HG02870 (cell line): ENCODE measurements around the gene TOR1AIP1.
"Not testable (repeated sequence)": the region's sequence is repeated elsewhere in the genome, so short reads cannot be mapped to it uniquely, and the experiment has no call there.

Experiments used
- ATAC-seq: cut with Tn5 transposase; IDR thresholded peaks from one replicate; pipeline ENCODE4 v1.9.1; 2021; ENCODE audit warnings: mild to moderate bottlenecking, moderate library complexity; ENCODE audit not compliant: unreplicated experiment

The TOR1AIP1 gene, protein sequence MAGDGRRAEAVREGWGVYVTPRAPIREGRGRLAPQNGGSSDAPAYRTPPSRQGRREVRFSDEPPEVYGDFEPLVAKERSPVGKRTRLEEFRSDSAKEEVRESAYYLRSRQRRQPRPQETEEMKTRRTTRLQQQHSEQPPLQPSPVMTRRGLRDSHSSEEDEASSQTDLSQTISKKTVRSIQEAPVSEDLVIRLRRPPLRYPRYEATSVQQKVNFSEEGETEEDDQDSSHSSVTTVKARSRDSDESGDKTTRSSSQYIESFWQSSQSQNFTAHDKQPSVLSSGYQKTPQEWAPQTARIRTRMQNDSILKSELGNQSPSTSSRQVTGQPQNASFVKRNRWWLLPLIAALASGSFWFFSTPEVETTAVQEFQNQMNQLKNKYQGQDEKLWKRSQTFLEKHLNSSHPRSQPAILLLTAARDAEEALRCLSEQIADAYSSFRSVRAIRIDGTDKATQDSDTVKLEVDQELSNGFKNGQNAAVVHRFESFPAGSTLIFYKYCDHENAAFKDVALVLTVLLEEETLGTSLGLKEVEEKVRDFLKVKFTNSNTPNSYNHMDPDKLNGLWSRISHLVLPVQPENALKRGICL

DNA sequence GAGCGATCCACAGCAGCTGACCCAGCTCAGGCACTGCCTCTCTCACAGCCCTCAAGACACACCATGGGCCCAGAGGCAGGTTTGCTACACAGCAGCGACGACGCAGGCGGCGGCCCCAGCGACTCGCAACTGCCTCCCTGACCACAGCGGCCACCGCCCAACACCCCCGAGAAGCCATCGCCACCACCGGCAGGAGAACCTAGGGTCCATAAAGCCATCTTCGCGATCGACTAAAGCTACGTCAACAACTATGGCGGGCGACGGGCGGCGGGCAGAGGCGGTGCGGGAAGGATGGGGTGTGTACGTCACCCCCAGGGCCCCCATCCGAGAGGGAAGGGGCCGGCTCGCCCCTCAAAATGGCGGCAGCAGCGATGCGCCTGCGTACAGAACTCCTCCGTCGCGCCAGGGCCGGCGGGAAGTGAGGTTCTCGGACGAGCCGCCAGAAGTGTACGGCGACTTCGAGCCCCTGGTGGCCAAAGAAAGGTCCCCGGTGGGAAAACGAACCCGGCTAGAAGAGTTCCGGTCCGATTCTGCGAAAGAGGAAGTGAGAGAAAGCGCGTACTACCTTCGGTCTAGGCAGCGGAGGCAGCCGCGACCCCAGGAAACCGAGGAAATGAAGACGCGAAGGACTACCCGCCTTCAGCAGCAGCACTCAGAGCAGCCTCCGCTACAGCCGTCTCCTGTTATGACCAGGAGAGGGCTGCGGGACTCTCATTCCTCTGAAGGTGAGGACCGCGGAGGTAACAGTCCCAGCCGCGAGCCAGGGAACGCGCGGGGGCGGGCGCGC, at the start of gene TOR1AIP1:
Gene TOR1AIP1, plus strand, starts transcription at position 33 of the 787 bp plus-strand sequence. Its CDS starts 218 bp downstream, at position 251.
- ATAC-seq, result peak; percentile 68

DNA sequence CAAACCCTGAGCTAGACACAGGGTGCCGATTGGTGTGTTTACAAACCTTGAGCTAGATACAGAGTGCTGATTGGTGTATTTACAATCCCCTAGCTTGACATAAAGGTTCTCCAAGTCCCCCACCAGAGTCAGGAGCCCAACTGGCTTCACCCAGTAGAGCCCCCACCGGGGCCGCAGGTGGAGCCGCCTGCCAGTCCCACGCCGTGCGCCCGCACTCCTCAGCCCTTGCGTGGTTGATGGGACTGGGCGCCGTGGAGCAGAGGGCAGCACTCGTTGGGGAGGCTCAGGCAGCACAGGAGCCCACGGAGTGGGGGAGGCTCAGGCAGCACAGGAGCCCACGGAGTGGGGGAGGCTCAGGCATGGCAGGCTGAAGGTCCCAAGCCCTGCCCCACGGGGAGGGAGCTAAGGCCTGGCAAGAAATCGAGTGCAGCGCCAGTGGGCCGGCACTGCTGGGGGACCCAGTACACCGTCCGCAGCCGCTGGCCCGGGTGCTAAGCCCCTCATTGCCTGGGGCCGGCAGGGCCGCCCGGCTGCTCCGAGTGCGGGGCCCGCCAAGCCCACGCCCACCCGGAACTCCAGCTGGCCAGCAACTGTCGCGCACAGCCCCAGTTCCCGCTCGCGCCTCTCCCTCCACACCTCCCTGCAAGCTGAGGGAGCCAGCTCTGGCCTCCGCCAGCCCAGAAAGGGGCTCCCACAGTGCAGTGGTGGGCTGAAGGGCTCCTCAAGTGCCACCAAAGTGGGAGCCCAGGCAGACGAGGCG, 45.2 kb upstream of the TOR1AIP1 start:
- ATAC-seq, result not testable (repeated sequence)

DNA sequence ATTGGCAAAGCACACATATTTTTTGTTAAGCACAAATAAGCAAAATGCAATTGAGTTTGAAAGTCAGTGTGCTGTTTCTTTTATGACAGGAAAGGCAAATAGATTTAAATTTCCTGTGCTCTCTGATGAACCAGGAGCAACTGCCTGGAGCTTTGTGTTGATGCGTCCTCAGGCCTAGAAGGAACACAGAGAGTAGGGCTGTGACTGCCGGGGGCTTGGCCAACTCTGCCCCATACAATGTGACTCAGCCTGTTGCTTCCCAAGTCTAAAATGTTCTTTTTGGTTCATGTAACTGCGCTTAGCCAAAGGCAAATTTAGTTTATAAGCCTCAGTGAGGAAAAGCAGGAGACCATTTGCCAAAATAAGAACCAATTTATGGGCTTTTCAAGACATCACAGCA, 42.0 kb upstream of the TOR1AIP1 start:
- ATAC-seq, result no peak

DNA sequence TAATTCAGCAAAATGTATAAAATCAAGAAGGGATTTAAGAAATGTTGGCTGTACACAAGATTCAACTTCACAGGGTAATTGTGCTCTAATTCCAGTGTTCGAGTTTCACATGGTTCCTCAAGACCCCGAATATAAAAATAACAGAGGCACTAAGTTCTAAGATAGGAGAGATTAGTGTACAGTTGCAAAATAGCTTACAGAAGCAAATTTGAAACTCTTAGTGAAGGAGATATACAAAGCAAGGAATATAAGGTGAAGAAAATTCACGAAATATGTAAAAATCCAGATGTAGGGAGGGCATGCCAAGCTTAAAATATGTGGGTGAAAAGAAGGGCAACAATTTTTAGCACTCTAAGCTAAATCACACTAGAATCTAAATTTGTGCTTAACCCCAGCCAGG, 33.9 kb upstream of the TOR1AIP1 start:
- no peak for ATAC-seq

DNA sequence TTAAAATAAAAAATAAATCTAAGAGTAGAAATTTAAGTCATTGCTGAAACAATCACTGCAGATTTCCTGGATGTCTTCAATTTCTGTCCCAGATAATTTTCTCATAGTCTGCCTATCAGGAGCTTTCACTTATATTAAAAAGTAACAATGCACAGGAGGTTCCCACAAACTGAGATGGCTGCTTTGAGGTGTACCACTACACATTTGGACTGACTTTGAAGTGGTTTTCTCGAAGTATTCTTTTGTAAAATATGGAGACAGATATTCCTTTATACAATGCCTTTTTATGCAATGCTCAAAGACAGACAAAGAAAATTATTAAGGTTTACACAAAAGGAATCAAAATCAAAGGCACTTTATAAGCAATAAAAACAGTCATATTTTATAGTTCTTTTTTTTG, 29.0 kb upstream of the TOR1AIP1 start:
- ATAC-seq, result no peak

DNA sequence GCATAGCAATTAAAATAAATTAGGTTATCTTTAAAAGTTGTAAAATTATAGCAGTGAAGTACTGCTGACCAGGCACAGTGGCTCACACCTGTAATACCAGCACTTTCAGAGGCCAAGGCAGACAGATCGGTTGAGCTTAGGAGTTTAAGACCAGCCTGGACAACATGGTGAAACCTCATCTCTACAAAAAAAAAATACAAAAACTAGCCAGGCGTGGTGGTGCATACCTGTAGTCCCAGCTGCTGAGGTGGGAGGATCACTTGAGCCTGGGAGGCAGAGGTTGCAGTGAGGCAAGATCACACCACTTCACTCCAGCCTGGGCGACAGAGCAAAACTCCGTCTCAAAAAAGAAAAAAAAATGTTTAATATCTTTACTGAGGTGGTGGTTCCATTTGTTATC, 26.3 kb upstream of the TOR1AIP1 start:
- ATAC-seq, result not testable (repeated sequence)

DNA sequence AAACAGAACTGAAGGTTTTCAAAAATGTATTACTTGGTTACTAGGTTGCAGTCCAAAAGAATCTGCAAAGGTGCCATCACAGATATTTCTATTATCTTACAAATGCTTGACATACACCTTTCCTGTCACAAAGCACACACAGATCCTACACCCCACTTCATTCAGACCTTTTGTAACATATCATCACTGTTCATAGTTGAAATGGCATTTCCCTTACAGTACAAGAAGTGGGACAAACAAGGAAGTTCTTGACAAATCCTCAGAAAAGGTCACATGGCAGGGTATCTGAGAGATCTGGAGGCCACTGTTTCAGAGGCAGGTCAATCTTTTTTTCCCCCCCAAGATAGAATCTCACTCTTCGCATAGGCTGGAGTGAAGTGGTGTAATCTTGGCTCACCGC, 25.8 kb upstream of the TOR1AIP1 start:
- no peak for ATAC-seq

DNA sequence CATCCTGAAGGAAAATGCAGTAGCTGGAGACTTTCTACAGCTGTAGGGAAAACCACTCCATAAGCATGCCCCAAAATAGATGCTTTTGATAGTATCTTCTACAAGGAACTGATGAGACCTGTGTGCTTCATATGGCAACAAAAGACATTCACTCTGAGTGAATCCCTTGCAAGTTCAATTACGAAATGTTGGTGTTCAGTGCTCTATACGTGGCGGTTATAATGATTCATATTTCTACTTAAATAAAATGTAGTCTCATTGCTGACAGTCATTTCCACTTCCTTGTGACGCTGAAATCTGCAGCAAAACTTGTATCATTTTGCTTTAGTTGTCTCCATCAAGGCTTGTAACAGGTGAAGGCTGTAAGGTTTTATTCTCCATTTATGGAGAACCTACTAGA, 25.1 kb upstream of the TOR1AIP1 start:
- no peak for ATAC-seq

DNA sequence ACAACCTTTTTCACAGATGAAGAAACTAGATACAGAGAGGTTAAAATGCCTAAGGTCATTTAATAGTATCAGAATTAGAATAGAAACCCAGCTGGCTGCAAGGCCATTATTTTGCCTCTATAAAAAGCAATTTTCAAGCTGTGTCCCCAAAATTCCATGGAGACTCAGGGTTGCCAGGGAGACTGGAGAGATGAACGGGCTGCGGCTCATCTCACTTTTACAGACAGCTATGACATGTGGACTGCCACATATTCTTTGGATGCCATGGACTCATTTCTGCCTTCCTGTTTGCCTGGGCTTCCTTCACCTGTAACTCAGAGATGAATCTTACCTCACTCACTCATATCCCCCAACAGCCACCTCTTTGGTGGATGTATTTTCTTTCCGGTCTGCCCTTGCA, 21.4 kb upstream of the TOR1AIP1 start:
- ATAC-seq, result no peak

DNA sequence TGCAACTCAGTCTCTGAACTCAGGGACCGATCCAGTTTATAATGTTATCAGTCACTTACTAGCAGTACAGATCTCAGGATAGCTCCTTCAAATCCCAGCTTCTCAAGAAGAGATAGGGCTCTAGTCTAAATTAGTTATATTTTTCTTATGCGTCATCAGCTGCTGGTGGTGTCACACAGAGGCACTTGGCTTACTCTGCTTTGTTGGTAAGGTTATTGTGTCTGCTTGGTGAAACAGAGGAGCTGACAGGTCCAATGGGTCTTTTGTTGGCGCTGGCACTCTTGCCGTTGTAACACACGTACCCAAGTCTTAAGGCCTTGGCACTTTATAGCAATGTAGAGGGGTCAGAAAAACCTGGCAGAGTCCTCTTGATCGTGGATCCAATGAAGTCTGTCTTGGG, 16.7 kb upstream of the TOR1AIP1 start:
- no peak for ATAC-seq

DNA sequence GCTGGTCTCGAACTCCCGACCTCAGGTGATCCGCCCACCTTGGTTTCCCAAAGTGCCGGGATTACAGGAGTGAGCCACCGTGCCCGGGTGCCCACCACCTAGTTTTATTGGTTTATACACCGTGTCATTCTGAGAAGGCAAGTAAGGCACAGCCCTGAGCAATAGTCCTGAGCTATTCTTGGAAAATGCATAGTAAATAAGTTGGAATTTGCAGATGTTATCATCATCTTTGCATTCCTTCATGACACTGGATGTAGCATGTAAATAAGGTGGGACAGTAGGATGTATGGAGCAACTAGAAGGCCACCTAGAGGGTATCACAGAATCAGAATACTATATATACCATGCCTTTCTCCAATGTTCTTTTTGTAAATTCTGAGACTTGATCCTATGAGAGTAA, 15.5 kb upstream of the TOR1AIP1 start:
- no peak for ATAC-seq

DNA sequence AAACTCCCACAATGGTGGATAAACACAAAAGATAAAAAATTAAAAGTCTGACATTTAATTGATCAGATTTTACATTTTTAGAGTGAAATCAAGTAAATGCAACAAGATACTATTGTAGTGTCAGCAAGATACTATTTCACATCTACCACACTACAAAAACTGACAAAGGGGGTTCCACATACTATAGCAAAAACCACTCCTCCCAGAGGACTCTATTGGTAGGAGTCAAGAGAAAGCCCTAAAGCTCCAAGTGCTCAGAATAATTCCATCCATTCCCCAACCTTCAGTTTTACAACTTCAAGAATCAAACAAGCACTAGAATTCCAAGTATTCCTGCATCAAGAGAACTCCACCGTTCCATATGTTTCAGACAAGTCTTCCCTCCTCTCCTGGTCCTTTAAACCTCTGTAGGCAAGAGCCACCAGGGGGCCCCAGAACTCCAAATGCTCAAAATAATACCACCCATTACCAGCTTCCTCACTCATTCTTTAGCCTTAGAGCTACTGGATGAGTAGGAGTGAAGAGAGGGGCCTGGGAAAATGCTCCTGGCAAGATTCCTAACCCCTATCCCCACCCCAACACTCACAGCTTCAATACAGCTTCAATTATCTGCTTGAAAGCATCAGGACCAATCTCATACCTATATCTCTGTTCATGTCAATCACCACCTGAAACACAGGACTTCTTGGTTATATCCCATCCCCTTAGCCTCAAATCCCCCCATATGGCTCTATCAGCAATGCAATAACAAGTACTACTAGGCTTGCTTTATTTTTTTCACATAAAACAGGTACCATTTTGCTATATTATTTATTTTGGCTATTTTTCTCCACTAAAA, 14.4 kb upstream of the TOR1AIP1 start:
- peak; percentile 72 for ATAC-seq

DNA sequence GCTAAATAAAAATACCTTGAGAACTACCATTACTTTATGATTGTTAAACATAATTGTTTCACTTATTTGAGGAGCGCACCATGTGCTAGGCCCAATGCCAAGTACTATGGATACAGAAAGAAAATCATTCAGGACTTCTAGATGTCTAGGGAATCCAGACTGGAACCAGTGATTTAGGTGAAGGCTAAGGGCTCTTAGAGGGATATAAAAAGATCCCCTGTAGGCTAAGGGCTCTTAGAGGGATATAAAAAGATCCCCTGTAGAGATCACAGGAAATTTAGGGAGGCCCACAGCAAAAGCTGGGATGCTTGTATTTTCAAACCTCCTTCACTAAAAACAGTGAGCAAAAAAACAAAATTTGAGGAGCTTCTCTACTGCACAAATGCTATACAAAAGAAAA, 11.2 kb upstream of the TOR1AIP1 start:
- no peak for ATAC-seq

DNA sequence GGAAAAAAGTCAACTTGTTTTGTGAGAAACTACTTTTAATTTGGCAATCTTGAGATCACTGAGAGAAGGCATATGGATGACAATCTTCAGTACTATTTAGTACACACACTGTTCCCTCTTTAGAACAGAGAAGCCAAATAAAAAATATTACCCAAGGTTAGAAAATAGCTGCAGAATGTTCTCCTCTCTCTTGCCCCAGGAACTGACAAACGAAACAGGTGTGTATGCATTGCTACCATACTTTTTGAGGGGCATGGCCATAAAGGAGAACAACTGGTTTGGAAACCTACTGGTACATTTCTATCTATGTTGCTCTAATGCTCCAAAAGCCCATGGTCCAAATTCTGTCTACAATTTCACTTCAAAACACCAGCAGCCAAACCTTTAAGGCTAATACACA, 10.1 kb upstream of the TOR1AIP1 start:
- ATAC-seq, result no peak

DNA sequence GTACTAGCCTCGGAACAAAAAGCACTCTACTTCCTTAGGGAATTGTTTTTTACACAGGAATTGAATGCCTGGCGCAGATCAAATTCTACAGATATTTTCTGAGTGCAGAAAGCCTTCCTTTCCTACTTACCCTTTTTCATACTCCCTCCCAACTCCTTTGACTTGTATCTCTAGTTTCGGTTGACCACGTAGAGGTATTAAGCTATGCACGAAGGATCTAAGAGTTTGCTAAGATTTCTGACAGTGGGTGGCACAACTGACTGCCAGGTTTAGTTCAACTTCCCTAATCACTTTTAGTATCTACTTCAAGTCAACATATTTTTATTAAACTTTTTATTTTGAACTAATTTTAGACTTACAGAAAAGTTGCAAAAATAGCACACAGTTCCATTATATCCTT, 9.5 kb upstream of the TOR1AIP1 start:
- no peak for ATAC-seq

DNA sequence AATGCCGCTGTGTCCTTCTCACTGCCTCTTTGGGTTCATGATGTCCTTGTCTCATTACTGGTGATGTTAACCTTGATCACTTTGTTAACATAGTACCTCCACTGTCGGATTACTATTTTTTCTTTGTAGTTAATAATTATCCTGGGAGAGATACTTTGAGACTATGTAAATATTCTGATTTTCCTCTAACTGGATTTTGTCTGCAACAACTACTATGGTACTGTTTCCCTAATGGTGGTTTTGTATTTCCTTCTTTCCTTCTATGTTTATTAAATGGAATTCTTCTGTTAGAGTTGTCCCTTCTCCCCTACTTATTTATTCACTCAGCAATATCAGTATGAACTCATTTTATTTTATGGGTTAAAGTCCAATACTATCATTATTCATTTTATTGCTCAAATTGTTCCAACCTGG, 8.6 kb upstream of the TOR1AIP1 start:
- no peak for ATAC-seq

DNA sequence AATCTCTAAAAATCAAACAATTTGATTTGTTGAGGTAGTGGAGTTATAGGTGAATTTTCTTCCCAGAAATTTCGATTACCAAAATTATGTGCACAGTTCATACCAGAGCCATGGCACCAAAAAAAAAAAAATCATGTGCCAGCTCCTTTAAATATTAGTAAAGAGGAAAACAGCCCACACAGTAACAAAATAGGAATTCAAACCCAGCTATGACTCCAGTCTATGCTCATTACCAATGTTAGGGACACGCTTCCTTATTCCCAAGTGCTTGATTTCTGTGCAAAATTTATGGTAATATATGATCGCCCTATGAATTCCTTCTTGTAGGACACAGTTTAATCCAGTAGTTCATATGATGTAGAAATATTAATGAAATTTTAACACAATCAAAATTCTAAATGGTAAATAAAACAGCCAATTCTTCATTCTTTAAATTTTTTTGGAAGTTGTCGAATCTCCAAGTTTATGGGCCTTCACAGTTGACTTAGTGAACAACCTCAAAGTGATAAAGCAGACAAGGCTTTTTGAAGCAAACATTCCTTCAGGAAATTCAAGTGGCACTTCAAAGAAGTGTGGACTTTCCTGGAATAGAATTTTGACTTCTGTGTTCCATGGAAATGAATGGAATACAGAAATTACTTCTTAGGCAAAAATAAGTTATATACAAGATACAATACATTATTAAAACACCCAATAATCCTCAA, 6.3 kb upstream of the TOR1AIP1 start:
- no peak for ATAC-seq

DNA sequence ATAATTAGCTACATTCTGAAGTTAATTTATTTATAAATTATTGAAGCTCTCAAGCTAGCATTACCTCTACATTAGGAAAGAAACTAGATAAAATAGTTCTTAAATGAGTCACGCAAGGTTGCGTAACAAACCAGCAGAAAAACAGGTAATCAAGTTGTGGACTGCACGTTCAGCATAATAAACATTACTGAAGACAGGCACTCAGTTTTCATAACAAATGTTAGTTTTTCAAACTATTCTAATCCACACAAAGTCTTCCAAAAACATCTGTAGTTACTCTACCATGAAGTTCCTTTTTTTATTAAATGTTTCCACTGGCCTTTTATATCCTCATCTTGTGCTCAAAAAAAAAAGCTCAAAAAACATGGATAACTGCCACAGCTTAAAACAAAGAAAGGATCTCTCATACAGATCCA, 5.8 kb upstream of the TOR1AIP1 start:
- no peak for ATAC-seq

DNA sequence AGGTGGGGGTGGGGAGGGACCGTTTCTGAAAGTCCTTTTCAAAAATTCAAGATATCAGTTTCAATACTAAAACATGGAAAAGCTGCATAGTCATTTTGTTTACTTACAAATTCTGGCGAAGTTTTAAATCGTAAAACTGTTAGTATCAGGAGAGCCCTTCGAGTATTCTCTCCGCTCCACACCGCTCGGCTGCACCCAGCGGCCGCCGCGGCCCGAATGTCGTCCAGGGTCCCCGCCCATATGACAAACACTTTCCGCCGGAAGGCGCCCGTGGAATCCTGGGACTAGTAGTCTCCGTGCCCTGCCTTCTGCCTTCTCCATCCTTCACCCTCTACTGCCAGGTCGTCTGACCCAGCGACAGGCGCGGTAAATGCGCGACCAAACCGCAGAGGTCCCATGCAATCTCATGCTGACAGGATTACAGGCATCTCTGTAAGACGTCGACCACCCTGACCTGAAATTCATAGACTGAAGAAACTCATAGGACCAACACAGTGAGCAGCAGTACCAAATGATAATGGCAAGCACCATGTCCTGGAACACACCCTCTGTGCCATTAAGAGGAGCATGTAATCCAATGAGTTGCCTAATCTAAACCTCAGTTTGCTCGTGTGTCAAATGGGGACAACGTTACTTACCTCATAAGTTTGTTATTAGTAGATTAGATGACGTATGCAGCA, 4.4 kb upstream of the TOR1AIP1 start, which contains the start of gene TOR1AIP2:
Gene TOR1AIP2, minus strand, starts transcription at position 218 of the 680 bp plus-strand sequence. CDS start 25,138 bp downstream, outside the sequence.
- ATAC-seq, result peak; percentile 62
